ENCODE results near the gene ADGRF5.

- TF ChIP-seq, protein P1, sequence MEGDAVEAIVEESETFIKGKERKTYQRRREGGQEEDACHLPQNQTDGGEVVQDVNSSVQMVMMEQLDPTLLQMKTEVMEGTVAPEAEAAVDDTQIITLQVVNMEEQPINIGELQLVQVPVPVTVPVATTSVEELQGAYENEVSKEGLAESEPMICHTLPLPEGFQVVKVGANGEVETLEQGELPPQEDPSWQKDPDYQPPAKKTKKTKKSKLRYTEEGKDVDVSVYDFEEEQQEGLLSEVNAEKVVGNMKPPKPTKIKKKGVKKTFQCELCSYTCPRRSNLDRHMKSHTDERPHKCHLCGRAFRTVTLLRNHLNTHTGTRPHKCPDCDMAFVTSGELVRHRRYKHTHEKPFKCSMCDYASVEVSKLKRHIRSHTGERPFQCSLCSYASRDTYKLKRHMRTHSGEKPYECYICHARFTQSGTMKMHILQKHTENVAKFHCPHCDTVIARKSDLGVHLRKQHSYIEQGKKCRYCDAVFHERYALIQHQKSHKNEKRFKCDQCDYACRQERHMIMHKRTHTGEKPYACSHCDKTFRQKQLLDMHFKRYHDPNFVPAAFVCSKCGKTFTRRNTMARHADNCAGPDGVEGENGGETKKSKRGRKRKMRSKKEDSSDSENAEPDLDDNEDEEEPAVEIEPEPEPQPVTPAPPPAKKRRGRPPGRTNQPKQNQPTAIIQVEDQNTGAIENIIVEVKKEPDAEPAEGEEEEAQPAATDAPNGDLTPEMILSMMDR (IDR thresholded peaks at IDR 0.05; ENCODE audit: low read depth, low read length, poor library complexity, severe bottlenecking), result no peak
- no peak for TF ChIP-seq EZH2phosphoT487 (IDR thresholded peaks at IDR 0.05; ENCODE audit: borderline replicate concordance, low read length)
Measured at GRCh38 chr6:46862381-46862780, 59.4 kb downstream of the ADGRF5 start.
